ENCODE data around the gene GATA5.

The GATA5 gene, protein sequence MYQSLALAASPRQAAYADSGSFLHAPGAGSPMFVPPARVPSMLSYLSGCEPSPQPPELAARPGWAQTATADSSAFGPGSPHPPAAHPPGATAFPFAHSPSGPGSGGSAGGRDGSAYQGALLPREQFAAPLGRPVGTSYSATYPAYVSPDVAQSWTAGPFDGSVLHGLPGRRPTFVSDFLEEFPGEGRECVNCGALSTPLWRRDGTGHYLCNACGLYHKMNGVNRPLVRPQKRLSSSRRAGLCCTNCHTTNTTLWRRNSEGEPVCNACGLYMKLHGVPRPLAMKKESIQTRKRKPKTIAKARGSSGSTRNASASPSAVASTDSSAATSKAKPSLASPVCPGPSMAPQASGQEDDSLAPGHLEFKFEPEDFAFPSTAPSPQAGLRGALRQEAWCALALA

DNA sequence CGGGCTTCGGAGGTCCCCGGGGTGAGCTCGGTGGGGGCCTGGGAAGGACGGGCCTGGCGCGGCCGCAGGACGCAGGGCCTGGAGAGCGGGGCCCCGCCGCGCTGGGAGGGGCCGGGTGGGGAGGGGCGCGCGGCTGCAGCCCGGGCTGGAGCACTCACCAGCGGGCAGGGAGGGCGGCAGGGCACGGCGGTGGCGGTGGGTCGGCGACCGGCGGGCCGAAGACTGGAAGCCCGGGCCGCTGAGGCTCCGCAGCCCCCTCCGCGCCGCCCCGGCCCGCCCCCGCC is at the start of gene GATA5:
GATA5 (minus strand) TSS at position 224 of the 284 bp plus-strand sequence. CDS start 474 bp downstream, outside the sequence.
- no peak for DNase-seq (ENCODE audit: low read depth, low spot score)

DNA sequence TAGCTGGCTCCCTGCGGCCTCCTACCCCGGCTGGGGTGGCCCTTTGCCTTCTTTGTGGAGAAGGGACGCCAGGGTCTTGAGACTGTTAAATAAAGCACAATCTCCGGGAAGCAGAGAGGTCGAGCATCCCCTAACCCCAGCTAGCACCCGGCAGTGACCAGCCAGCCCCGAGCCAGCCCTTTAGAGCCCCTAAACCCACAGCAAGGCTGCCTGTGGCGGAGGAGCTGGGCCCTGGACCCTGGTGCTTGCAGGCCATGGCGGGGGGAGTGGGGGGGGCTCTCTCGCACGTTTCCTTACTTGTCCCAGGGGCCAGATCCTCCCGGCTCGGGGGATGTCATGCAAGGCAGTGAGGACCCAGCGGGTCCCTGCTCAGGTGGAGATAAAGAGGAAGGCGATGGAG is 49.2 kb upstream of the GATA5 start:
- DNase-seq (ENCODE audit: low read depth, low spot score) = no peak

DNA sequence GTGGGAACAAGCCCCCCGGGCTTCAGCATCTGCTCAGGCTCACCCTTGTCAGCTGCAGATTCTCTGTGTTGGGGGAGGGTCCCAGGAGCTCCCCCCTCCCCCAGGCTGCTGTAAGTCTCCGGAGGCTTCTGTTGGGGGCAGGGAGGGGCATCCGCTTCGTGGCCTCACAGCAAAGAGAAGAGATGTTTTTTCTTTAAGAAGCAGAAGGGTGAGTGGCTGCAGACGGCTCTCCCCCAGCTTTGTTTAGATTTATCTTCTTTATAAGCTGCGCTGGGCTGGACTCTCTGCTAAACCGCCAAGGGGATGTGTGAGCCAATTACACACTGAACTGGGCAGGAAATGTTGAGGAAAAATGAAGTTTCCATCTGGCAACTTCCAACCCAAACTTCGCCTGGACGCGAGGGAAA is 48.7 kb upstream of the GATA5 start:
- DNase-seq (ENCODE audit: low read depth, low spot score) = peak; percentile 44

DNA sequence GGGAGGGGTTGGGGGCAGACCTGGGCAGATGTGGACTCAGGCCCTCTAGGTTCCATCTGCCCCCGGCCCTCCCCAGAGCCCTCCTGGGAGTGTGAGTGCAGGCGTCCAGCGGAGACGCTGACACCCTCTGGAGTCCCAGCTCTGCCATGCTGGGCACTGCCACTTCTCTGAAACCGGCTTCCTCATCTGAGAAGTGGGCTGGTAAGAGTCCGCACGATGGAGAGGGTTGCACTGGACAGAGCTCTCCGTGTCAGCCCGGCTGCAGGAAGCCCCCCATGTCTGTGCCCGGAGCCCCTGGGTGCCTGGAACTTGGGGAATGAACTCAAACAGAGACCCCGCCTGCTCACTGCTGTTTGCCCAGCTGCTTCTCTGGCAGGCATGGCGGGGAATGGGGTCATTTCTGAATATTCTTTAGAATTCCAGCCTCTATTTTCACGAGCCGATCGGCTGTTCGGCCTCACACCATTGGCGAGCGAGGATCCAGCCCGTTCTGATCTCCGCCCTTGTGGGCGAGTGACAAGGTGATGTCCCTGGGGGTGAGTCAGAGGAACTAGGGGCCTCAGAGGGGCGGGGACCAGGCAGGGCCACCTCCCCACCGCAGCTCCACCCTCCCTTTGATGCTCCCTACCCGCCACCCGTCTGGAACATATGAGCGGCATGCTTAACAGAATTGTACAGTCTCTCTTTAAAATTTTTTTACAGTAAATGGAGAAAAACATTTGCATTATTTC is 47.8 kb upstream of the GATA5 start:
- peak; percentile 57 for DNase-seq (ENCODE audit: low read depth, low spot score)

DNA sequence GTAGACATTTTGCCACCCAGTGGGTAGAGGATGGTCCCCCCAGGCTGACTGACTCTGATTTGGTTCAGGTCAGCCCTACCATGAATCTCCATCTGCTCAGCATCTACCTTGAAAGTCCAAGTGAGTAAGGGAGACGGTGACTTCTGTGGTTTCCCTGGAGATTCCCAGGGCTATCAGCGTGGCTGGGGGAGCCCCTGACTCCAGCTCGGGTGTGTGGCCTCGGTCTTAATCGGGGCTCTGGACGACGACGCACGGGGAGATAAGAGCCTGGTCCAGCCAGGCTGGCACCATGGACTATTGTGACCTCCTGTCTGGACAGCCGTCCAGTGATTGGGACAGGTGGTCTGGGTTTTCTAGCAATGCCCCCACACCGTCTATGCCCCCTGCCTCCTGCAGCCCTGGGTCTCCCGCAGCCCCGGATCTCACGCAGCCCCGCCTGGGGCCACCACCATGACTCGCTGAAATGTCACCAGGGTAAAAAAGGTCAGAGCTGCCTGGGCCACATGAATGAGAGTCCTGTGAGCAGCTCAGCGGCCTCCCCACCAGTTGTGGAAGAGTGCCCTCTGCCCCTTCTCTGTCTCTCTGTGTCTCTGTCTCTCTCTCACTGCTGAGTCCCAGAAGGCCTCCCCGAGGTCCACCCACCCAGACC is 47.1 kb upstream of the GATA5 start:
- DNase-seq (ENCODE audit: low read depth, low spot score) = no peak

DNA sequence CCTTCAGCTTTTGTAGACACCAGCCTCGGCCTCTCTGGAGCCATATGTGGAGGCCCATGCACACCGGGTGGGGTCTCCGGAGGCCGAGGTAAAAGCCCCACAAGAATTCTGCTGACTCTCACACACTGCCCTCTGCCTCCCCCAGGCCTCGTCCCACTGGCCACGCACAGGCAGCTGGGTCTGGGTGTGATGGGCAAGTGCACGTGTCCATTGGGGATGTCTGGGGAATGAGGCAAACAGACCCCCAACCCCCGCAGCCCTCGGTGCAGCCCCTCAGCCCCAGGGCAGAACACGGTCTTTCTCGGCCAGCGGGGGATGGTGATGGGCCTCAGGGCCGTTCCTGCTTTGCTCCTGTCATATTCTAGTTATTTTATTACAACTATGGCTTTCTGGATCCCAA is 44.0 kb upstream of the GATA5 start:
- DNase-seq (ENCODE audit: low read depth, low spot score) = no peak

DNA sequence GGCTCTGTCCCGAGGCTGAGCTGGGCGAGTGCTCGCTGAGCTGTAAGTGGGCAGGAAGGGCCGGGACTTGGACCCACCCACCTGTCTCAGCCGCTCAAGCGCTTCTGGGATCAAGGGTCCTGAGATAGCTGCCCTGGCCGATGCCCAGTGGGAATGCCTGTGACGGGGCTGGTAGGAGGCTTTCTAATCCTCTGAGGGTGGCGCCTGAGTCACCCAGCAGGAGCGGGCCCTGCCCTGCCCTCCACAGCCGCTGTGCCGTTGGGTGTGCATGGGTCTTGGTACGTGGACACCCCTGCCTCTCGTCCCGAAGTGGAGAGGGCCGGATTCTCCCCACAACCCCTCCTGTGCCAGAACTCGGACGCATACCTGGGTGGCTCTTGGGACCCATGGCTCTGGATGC is 43.1 kb upstream of the GATA5 start:
- DNase-seq (ENCODE audit: low read depth, low spot score) = no peak

DNA sequence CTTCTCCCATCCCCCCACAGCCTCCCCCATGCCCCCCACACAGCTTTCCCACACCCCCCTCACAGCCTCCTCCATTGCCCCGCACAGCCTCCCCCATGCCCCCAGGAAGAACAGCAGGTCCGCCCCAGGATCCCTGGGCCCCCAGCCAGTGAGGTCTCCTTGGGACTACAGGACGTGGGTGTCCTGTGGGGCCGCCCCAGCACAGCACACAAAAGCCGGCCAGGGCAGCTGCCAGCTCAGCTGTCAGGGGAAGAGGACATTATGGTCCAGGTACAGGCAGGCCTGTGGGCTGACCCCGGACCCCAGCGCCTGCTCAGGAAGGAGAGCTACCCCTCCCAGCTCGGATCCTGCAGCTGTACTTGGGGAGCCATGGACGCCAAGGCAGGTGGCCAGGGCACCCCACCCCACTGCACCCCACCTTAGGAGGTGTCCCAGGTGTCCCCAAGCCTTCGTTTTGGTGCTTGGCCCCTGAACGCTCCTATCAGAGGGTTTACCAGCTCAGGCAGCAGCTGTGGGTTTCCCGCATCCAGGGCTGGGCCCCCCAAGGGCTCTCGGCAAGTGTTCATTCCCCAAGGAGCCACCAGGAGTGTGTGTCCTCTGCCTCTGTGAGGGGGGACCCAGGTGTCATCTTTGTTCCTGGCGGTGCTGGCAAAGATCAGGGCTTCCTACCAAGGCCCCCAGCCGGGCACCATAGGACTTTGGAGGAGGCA is 42.3 kb upstream of the GATA5 start:
- no peak for DNase-seq (ENCODE audit: low read depth, low spot score)

DNA sequence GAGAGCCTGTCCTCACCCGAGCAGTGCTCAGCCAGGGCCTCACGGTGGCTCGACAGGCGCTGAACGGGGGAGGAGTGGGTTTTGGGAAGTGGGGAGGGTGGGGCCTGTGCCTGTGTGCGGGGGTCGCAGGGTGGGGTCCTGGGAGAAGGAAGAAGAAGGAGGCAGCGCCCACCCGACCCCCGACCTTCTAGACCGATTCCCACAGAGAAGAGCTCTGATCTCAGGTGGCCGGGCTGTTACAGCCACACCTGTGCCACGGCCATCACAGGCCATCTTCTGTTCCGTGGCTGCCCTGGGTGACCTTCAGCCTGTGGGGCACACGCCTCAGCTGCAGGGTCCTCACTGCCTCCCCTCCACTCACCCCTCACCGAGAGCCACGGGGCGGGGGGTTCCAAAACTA is 41.4 kb upstream of the GATA5 start:
- DNase-seq (ENCODE audit: low read depth, low spot score) = no peak

DNA sequence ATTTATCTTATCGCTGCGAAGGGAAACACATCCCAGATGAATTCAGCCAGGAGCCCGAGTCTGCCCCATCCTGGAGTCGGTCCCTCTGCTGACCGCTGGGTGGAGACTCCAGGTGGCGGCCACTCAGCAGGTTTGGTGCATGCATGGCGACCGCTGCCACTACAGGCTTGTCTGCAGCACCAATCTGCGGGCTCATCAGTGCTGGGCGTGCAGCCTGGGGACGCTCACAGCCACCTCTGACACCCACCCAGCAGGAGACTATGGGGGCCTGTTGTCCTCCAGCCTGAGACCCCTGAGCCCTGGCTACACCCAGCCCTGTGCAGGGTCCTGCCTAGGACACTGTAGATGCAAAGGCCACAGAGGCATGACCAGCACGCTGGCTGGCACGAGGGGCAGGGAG is 40.5 kb upstream of the GATA5 start:
- DNase-seq (ENCODE audit: low read depth, low spot score) = peak; percentile 55

DNA sequence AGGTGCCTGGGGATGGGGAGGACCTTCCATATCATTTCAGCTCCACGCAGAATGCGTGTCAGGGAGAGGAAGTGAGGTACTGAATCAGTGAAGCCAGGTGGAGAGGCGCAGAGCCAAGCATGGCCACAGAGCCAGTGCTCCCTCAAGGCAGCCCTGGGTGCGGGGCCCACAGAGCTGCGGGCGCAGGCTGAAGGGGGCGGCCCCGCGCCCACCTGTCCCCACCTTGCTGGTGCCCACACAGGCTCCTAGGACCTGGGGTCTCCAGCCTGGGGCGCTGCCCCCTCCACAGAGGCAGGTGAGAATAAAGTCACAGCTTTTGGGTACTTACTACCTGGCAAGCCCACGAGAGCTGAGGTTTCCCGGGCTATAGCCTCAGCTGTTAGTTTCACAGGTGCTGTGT is 40.0 kb upstream of the GATA5 start:
- DNase-seq (ENCODE audit: low read depth, low spot score) = no peak

DNA sequence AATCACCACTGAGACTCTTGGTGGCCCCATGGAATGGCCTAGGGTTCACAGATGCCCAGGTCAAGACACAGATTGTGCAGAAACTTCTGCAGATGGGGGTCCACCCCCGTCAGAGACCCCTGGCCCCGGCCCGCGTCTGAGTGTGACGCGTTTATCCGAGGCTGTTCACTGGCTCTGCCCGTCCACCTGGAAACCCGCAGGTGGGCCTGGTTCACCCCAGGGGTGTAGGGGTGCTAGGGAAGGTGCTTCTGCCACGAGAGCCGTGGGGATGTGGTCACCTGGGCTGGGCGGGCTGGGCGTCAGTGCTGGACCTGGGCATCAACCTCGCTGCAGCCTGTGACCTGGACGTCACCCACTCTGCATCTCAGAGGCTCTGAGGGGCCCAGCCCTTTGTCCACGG is 39.5 kb upstream of the GATA5 start:
- no peak for DNase-seq (ENCODE audit: low read depth, low spot score)

DNA sequence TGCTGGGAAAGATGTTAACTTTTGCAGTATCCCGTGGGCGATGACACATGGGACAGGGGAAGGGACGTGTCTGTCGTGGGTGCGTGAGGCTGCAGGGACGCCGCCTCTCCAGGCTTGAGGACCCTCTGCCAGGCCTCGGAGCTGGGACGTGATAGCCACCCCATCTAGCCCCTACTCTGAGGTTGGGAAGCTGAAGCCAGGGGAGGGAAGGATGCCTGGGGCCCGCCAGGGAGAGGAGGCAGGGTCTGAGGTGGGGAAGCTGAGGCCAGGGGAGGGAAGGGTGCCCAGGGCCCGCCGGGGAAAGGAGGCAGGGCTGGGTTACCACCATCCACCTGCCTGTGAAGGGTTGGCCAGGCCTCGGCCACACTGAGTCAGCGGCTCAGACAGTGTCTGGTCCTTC is 38.2 kb upstream of the GATA5 start:
- DNase-seq (ENCODE audit: low read depth, low spot score) = no peak

DNA sequence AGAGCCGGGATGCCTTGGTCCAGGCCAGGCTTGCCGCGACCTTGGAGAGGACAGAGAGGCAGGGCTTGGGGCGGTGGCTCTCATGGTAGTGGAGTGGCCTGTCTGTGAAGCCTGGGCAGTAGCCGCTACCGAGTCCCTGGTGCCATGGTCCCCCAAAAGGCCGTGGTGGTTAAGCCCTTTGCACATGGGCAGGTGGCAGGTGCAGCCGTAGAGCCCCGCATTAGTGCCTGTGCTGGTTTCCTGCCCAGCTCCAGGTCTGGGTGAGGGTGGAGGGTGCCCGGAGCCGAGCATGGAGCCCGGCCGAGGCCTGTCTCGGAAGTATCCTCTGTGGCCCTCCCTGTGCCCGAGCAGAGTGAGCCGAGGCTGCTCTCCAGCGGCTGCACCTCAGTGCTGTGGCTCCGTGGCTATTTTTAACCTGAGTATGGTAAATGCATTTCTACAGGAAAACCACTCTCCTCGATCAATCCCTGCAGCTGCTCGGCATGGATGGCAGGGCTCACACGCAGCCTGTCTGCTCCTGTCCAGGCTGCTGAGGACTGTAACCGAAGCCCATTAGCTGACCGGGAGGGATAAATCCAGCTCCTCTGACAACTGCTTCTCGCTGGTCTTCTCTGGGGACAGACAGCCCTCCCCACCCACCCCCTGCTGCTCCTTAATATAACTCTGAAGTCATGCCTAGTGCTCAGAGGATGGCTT is 36.3 kb upstream of the GATA5 start:
- DNase-seq (ENCODE audit: low read depth, low spot score) = no peak

DNA sequence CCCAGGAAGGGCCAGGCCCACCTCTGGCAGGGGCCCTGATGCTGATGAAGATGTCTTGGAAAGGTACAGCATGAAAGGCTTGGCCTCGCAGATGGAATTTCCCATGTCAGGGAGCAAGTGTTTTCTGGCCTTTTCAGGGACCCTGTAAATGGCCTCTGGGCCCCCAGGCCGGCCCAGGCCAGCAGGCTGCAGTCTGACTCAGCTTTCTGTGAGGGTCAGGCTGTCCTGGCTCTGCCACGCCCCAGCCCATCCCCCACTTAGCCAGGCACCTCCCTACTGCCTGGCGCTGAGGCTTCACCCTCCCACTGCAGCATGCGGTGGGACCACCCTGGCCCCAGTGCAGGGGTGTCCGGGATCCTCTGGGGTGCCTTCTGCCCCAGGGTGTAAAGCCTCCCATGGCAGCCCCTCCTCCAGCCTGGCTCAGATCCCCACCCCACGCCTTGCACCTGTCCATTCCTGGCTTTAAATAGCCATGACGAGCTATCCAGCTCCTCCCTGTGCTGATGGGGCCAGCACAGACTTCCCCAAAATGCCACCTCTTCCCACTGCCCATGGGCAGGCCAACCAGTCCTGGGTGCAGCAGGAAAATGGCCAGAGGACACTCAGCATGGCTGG is 35.6 kb upstream of the GATA5 start:
- peak; percentile 54 for DNase-seq (ENCODE audit: low read depth, low spot score)

DNA sequence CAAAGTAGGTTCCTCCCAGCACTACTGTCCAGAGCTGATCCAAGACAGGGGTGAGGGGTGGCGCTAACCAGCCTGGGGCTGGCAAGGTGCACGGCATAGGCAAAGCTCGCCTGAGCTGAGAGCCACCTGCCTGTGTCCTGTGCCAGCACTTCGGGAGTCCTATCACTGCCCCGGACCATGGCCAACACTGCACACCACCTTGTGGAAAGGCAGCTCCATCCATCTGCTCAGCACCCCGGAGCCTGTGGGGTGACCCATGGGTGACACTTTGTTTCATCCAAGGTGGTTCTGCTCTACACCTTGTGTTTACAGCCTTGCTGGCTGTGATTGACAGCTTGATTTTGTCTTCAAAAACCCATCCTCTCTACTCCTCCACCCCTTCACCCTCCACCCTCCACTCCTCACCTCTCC is 32.9 kb upstream of the GATA5 start:
- DNase-seq (ENCODE audit: low read depth, low spot score) = no peak

DNA sequence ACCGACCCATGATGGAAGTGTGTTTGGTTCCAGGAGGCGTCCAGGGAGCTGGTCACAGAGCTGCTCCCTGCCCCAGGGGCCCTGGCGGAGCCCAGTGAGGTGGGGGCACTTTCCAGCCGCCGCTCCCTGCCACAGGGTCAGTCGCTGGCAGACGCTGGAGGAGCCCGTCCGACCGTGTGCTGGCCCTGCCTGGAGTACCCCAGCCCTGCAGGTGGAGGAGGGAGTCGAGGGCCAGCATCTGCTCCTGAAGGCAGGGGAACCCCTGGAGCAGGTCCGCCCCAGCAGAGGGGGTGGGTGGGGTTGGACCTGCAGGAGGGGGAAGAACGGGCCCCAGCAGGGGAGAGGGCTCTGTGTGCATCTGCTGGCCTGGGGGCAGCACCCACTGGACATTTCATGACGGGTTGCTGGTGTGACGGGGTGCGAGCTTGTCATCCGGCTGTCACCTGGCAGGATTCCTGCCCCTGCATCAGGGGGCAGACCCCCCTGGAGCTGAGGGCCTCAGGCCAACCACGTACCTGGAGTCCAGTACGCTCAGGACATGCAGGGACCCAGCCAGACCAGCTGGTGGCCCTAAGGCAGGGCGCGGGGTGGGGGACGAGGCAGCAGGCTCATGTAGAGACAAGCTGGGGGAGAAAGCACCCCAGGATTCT is 32.3 kb upstream of the GATA5 start:
- DNase-seq (ENCODE audit: low read depth, low spot score) = no peak

DNA sequence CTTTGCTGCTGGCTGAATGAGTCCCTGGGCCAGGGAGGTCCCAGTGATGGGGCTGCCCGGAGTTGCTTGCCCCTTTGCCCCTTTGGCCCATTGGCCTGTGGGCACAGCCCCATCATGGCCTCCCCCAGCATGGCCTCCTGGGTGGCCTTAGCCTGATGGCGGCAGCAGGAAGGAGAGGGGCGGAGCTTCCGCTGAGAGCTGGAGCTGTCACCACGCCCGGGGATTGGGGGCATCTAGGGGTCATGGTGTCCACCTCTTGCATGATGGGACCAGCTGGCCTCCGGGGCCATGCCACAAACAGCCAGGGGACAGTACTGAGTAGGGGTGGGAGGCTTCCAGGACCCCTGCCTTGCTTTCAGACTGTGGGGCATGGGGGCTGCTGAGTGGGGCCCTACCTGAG is 31.5 kb upstream of the GATA5 start:
- DNase-seq (ENCODE audit: low read depth, low spot score) = no peak

DNA sequence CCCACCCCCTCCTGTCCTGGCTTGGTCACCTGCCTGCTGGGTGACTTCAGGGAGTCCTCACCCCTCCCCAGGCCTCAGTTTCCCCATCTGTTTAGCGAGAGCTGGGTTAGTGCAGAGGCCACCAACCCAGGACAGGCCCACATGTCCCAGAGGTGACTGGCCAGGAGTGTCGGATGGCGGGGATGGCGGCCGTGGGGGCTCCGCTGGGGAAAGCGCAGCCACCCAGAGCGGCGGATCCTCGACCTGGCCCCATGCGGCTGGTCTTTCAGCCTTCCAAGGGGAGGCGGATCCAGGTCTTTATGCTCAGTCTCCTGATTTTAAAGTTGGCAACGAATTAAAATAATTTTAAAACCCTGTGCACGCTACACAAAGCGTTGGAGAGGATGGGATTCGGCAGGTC is 31.0 kb upstream of the GATA5 start:
- DNase-seq (ENCODE audit: low read depth, low spot score) = no peak

DNA sequence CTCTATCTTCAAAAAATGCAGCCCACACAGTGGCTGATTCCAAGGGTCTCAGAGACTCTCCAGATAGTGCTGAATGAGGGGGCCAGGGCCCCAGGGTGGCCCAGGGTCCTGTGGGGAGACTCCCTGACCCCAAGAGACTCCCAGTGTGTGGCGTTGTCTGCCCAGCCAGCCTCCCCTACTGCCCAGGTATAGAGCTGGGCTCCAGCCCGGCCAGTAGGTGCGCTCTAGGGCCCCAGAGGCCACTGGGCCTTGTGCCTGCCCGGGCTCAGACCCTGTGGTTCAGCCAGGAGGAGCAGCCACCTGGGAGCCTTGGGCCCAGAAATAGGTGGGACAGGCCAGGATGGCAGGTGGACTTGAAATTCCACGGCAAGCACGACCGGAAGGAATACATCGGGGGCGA is 30.3 kb upstream of the GATA5 start:
- no peak for DNase-seq (ENCODE audit: low read depth, low spot score)
